WTC11 (cell line): ENCODE results near the gene TMEM131L. TPM values are rescaled to one million over a fixed set of nuclear protein-coding genes. Genes with fewer than 3 reads are reported as not detected.

ENCODE experiments used
- ATAC-seq: fragments of 200-7000 bp; cut with Tn5 transposase; 2 replicates; pipeline ENCODE4 v1.10.0; 2021; ENCODE audit warnings: mild to moderate bottlenecking, moderate library complexity
- CTCF ChIA-PET: fragments of 300-600 bp; sonication (Branson Sonifier 250); formaldehyde crosslinking; loops from one replicate; lab custom pipeline; 2021; ENCODE audit warnings: antibody characterized with exemption; lab: Charles Lee
- POLR2A ChIA-PET: fragments of 350-600 bp; sonication (Branson Sonifier 250); formaldehyde crosslinking; loops from one replicate; lab custom pipeline; 2021; ENCODE audit warnings: antibody characterized with exemption; lab: Charles Lee
- DNase-seq: peaks from one replicate; pipeline ENCODE4 v3.0.0; 2021; ENCODE audit warnings: low spot score
- H3K27ac Mint-ChIP-seq: 2 replicates; pipeline ENCODE4 v1.8.0; 2021; ENCODE audit warnings: mixed read lengths
- H3K27me3 Mint-ChIP-seq: 2 replicates; pipeline ENCODE4 v1.8.0; 2021; ENCODE audit warnings: low read depth, mild to moderate bottlenecking, moderate library complexity, mixed read lengths
- H3K36me3 Mint-ChIP-seq: 2 replicates; pipeline ENCODE4 v1.8.0; 2021; ENCODE audit warnings: mixed read lengths
- H3K4me1 Mint-ChIP-seq: 2 replicates; pipeline ENCODE4 v1.8.0; 2022; ENCODE audit warnings: mixed read lengths
- H3K4me3 Mint-ChIP-seq: 2 replicates; pipeline ENCODE4 v1.8.0; 2021; ENCODE audit warnings: mild to moderate bottlenecking, moderate library complexity, mixed read lengths
- H3K9me3 Mint-ChIP-seq: 2 replicates; pipeline ENCODE4 v1.8.0; 2021; ENCODE audit warnings: mixed read lengths
- ATF1 ChIP-seq: sonication (generic); formaldehyde crosslinking; IDR thresholded peaks from 2 replicates; pipeline ENCODE4 v1.8.1; 2023; ENCODE audit warnings: mild to moderate bottlenecking, moderate library complexity, missing genetic modification reagents
- ETV6 ChIP-seq: sonication (generic); formaldehyde crosslinking; IDR thresholded peaks from 2 replicates; pipeline ENCODE4 v1.8.1; 2022; ENCODE audit warnings: mild to moderate bottlenecking, missing genetic modification reagents
- FOXJ3 ChIP-seq: sonication (generic); formaldehyde crosslinking; IDR thresholded peaks from 2 replicates; pipeline ENCODE4 v1.9.0; 2021; ENCODE audit warnings: missing genetic modification reagents, mild to moderate bottlenecking, borderline replicate concordance
- FOXP1 ChIP-seq: sonication (generic); formaldehyde crosslinking; IDR thresholded peaks from 2 replicates; pipeline ENCODE4 v1.8.0; 2022; ENCODE audit warnings: missing genetic modification reagents, mild to moderate bottlenecking, moderate library complexity, borderline replicate concordance
- HMGA2 ChIP-seq: fragments of 250-450 bp; sonication (Bioruptor Pico); IDR thresholded peaks from 2 replicates; pipeline ENCODE4 v1.4.0; 2021; ENCODE audit warnings: mild to moderate bottlenecking, moderate library complexity
- NFATC4 ChIP-seq: fragments of 250-450 bp; sonication (Bioruptor Pico); IDR thresholded peaks from 2 replicates; pipeline ENCODE4 v1.9.0; 2021; ENCODE audit warnings: mild to moderate bottlenecking
- SMAD3 ChIP-seq: sonication (generic); formaldehyde crosslinking; IDR thresholded peaks from 2 replicates; pipeline ENCODE4 v1.8.0; 2022; ENCODE audit warnings: missing genetic modification reagents, mild to moderate bottlenecking, borderline replicate concordance
- SMAD4 ChIP-seq: sonication (generic); formaldehyde crosslinking; IDR thresholded peaks from 2 replicates; pipeline ENCODE4 v1.8.0; 2022; ENCODE audit warnings: mild to moderate bottlenecking, missing genetic modification reagents
- TEAD4 ChIP-seq: sonication (generic); formaldehyde crosslinking; IDR thresholded peaks from 2 replicates; pipeline ENCODE4 v1.8.0; 2022; ENCODE audit warnings: mild to moderate bottlenecking, missing genetic modification reagents
- TP53 ChIP-seq: sonication (generic); formaldehyde crosslinking; IDR thresholded peaks from 2 replicates; pipeline ENCODE4 v1.8.1; 2023; ENCODE audit warnings: mild to moderate bottlenecking, missing genetic modification reagents
- ZNF121 ChIP-seq: sonication (generic); formaldehyde crosslinking; IDR thresholded peaks from 2 replicates; pipeline ENCODE4 v1.8.0; 2023; ENCODE audit warnings: missing genetic modification reagents
- ZNF138 ChIP-seq: sonication (generic); formaldehyde crosslinking; conservative IDR thresholded peaks from 2 replicates; pipeline ENCODE4 v1.8.1; 2022; ENCODE audit warnings: mild to moderate bottlenecking, moderate library complexity, missing genetic modification reagents
- ZNF317 ChIP-seq: sonication (generic); formaldehyde crosslinking; IDR thresholded peaks from 2 replicates; pipeline ENCODE4 v1.8.1; 2023; ENCODE audit warnings: low read depth, mild to moderate bottlenecking, moderate library complexity, missing genetic modification reagents, borderline replicate concordance
- total RNA-seq: library from RNA; stranded (reverse); gene quantifications from 3 replicates; pipeline ENCODE4 v1.2.3, GENCODE V29; 2021
- TF ChIP-seq, protein P1 (sequence below): sonication (generic); formaldehyde crosslinking; conservative IDR thresholded peaks from 2 replicates; pipeline ENCODE4 v1.8.1; 2022; ENCODE audit warnings: mild to moderate bottlenecking, missing genetic modification reagents
- TF ChIP-seq, protein P2 (sequence below): sonication (generic); formaldehyde crosslinking; IDR thresholded peaks from 2 replicates; pipeline ENCODE4 v1.8.1; 2023; ENCODE audit warnings: mild to moderate bottlenecking, missing genetic modification reagents
- TF ChIP-seq, protein P3 (sequence below): sonication (generic); formaldehyde crosslinking; IDR thresholded peaks from 2 replicates; pipeline ENCODE4 v1.8.1; 2023; ENCODE audit warnings: mild to moderate bottlenecking, missing genetic modification reagents, moderate library complexity
- TF ChIP-seq, protein P4 (sequence below): sonication (generic); formaldehyde crosslinking; IDR thresholded peaks from 2 replicates; pipeline ENCODE4 v1.8.0; 2022; ENCODE audit warnings: mild to moderate bottlenecking, missing genetic modification reagents
- TF ChIP-seq, protein P5 (sequence below): sonication (generic); formaldehyde crosslinking; IDR thresholded peaks from 2 replicates; pipeline ENCODE4 v1.8.0; 2023; ENCODE audit warnings: missing genetic modification reagents, mild to moderate bottlenecking, borderline replicate concordance
- TF ChIP-seq, protein P6 (sequence below): fragments of 250-450 bp; sonication (Bioruptor Pico); IDR thresholded peaks from 2 replicates; pipeline ENCODE4 v1.9.0; 2021; ENCODE audit warnings: mild to moderate bottlenecking

TMEM131L gene
- total RNA-seq, 1 experiment from 2014 or later, result 26.7 TPM

DNA sequence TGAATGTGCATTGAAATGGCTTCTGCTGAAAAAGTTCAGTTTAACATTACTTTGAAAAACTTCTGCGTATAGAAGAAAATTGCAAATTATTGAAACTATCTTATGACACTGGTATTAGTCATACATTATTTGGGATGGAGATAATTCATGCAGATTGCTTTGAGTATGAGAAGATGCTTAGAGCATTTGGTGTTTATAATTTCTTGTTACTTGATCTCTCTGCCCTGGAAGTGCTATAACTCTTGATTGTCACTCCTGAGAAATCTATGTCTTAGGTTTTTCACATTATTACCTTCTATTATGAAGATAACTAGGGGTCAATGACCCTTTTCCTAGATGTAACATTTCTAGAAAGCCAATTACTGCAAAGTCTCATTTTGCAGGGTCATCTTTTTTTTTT, 36.4 kb downstream of the TMEM131L start:
- no peak overlapping the region for H3K27ac Mint-ChIP-seq
- ChIA-PET POLR2A (no interaction called here), CTCF (no interaction called here)
- no peak overlapping the region for H3K4me3 Mint-ChIP-seq
- no peaks in the 10 kb centered on the region for H3K27me3 Mint-ChIP-seq
- TF ChIP-seq, protein P1, sequence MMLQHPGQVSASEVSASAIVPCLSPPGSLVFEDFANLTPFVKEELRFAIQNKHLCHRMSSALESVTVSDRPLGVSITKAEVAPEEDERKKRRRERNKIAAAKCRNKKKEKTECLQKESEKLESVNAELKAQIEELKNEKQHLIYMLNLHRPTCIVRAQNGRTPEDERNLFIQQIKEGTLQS (CRISPR knock-in tag), result no peak
- H3K36me3 Mint-ChIP-seq, result peaks cover 3% of the 10 kb centered on the region; the same call in 1 of the 2 replicates
- ATAC-seq (no peak), DNase-seq (no peak)
- H3K4me1 Mint-ChIP-seq, result peaks cover 34% of the 10 kb centered on the region
- no peaks in the 10 kb centered on the region for H3K9me3 Mint-ChIP-seq

DNA sequence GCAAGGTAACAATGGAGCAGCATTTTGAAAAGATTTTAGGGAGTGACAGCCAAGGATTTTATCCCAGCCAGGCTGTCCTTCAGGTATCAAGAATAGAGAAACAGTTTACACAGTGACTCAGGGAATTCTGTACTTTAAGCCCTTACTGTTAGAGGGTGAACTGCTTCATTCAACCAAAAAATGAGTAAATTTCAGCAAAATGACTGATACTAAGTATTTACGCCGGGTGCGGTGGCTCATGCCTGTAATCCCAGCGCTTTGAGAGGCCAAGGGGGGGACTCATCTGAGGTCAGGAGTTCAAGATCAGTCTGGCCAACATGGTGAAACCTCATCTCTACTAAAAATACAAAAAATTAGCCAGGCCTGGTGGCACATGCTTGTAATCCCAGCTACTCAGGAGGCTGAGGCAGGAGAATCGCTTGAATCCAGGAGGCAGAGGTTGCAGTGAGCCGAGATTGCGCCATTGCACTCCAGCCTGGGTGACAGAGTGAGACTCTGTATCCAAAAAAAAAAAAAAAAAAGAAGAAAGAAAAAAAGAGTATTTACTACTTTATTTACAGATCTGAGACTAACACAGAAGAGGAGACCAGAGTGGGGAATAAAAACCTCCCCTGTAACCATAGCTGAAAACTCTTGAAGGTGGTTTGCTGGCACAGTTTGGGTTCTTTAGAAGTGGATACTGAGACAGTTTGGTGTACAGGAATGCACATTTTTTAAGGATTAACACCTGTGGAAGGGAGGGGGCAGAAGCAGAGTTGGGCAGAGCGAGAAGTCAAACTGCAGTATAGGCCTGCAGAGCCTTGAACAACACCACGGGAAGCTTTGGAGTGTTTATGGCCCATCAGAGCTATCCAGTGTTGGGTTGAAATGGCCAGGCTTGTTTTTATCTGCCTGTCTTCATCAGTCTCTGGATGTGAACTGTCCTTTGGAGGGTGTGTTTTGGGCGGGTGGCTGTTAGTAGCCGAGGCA, 40.5 kb downstream of the TMEM131L start:
- TF ChIP-seq, protein P2, sequence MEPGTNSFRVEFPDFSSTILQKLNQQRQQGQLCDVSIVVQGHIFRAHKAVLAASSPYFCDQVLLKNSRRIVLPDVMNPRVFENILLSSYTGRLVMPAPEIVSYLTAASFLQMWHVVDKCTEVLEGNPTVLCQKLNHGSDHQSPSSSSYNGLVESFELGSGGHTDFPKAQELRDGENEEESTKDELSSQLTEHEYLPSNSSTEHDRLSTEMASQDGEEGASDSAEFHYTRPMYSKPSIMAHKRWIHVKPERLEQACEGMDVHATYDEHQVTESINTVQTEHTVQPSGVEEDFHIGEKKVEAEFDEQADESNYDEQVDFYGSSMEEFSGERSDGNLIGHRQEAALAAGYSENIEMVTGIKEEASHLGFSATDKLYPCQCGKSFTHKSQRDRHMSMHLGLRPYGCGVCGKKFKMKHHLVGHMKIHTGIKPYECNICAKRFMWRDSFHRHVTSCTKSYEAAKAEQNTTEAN (CRISPR knock-in tag), result no peak
- TF ChIP-seq TP53 (CRISPR knock-in tag) (no peak), FOXP1 (CRISPR knock-in tag) (no peak), ZNF138 (CRISPR knock-in tag) (no peak), ATF1 (CRISPR knock-in tag) (no peak), NFATC4 (no peak), ETV6 (CRISPR knock-in tag) (no peak), SMAD3 (CRISPR knock-in tag) (no peak), ZNF317 (CRISPR knock-in tag) (no peak)
- TF ChIP-seq, protein P3, sequence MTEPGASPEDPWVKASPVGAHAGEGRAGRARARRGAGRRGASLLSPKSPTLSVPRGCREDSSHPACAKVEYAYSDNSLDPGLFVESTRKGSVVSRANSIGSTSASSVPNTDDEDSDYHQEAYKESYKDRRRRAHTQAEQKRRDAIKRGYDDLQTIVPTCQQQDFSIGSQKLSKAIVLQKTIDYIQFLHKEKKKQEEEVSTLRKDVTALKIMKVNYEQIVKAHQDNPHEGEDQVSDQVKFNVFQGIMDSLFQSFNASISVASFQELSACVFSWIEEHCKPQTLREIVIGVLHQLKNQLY (CRISPR knock-in tag), result no peak
- TF ChIP-seq, protein P4, sequence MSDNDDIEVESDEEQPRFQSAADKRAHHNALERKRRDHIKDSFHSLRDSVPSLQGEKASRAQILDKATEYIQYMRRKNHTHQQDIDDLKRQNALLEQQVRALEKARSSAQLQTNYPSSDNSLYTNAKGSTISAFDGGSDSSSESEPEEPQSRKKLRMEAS (CRISPR knock-in tag), result no peak
- TF ChIP-seq, all 79 proteins: peak for 0
- Mint-ChIP-seq H3K4me1 (peaks cover 25% of the 10 kb centered on the region), H3K27me3 (no peaks in the 10 kb centered on the region), H3K9me3 (peaks cover 12% of the 10 kb centered on the region), H3K27ac (peak overlapping the region; percentile 45), H3K4me3 (no peak overlapping the region), H3K36me3 (peaks cover 17% of the 10 kb centered on the region)
- CTCF ChIA-PET, result interaction anchor here (0.7 to 1.3 kb wide), 4 partner anchors 9 to 364 kb away, joined by 3 read pairs; no protein-coding TSS in a partner anchor
- POLR2A ChIA-PET, result no interaction called here
- no peak for DNase-seq
- ATAC-seq, result peak; percentile 41

DNA sequence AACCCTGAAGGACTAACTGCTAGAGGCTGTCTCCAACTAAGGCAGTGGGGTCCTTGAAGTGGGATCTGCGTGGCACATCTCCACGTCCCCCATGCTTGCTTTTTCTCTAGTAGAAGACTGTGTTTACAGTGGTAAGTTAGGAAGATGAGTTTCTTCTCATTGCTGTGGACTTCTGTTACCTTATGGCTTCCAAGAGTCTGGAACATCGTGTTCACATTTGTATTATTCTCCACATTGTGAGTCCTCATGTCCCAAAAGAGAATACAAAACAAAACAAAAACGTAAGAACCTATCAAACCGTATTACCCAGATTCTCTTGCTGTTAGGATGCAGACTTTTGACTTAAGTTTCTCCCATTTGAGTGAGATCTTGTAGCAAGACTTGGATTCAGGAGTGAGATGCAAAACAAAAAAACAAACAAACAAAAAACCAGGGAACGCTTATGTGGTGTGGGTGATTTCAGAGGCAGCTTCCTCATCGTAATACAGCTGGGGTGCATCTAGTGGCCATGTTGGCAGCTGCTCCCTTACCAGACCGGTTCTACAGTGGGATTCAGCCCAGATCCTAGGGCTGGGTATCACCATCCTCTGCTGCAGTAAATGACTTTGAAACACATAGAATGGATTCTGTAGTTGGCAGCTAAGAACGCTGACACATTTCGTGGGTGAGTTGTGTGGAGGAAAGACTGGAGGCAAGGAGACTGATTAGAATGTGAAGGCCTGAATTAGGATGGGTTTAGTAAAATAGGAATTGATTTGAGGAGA, 41.3 kb downstream of the TMEM131L start:
- CTCF ChIA-PET, result interaction anchor here (1.2 to 1.3 kb wide), 3 partner anchors 10 to 365 kb away, joined by 3 read pairs; no protein-coding TSS in a partner anchor
- TF ChIP-seq FOXJ3 (CRISPR knock-in tag), result no peak
- TF ChIP-seq FOXP1 (CRISPR knock-in tag), result no peak
- no peak for TF ChIP-seq HMGA2
- TF ChIP-seq ZNF121, result no peak
- TF ChIP-seq, protein P5, sequence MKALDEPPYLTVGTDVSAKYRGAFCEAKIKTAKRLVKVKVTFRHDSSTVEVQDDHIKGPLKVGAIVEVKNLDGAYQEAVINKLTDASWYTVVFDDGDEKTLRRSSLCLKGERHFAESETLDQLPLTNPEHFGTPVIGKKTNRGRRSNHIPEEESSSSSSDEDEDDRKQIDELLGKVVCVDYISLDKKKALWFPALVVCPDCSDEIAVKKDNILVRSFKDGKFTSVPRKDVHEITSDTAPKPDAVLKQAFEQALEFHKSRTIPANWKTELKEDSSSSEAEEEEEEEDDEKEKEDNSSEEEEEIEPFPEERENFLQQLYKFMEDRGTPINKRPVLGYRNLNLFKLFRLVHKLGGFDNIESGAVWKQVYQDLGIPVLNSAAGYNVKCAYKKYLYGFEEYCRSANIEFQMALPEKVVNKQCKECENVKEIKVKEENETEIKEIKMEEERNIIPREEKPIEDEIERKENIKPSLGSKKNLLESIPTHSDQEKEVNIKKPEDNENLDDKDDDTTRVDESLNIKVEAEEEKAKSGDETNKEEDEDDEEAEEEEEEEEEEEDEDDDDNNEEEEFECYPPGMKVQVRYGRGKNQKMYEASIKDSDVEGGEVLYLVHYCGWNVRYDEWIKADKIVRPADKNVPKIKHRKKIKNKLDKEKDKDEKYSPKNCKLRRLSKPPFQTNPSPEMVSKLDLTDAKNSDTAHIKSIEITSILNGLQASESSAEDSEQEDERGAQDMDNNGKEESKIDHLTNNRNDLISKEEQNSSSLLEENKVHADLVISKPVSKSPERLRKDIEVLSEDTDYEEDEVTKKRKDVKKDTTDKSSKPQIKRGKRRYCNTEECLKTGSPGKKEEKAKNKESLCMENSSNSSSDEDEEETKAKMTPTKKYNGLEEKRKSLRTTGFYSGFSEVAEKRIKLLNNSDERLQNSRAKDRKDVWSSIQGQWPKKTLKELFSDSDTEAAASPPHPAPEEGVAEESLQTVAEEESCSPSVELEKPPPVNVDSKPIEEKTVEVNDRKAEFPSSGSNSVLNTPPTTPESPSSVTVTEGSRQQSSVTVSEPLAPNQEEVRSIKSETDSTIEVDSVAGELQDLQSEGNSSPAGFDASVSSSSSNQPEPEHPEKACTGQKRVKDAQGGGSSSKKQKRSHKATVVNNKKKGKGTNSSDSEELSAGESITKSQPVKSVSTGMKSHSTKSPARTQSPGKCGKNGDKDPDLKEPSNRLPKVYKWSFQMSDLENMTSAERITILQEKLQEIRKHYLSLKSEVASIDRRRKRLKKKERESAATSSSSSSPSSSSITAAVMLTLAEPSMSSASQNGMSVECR (CRISPR knock-in tag), result no peak
- no peak for TF ChIP-seq TEAD4 (CRISPR knock-in tag)
- TF ChIP-seq, protein P6, sequence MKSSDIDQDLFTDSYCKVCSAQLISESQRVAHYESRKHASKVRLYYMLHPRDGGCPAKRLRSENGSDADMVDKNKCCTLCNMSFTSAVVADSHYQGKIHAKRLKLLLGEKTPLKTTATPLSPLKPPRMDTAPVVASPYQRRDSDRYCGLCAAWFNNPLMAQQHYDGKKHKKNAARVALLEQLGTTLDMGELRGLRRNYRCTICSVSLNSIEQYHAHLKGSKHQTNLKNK (CRISPR knock-in tag), result no peak
- no peak for TF ChIP-seq SMAD4

More for the DNA sequence above, 41.3 kb downstream of the TMEM131L start:
- peaks cover 12% of the 10 kb centered on the region for H3K9me3 Mint-ChIP-seq
- peaks cover 32% of the 10 kb centered on the region for H3K4me1 Mint-ChIP-seq
- ATAC-seq (peak; percentile 60; the same call in 1 of the 2 replicates), DNase-seq (no peak)
- no peaks in the 10 kb centered on the region for H3K27me3 Mint-ChIP-seq
- POLR2A ChIA-PET, result no interaction called here
- H3K4me3 Mint-ChIP-seq, result no peak overlapping the region
- peaks cover 17% of the 10 kb centered on the region for H3K36me3 Mint-ChIP-seq
- H3K27ac Mint-ChIP-seq, result peak overlapping the region; percentile 45
